ENCODE measurements around the gene GALR3.
"Not testable (repeated sequence)": the region's sequence is repeated elsewhere in the genome, so short reads cannot be mapped to it uniquely, and the experiment has no call there.

The GALR3 gene

DNA sequence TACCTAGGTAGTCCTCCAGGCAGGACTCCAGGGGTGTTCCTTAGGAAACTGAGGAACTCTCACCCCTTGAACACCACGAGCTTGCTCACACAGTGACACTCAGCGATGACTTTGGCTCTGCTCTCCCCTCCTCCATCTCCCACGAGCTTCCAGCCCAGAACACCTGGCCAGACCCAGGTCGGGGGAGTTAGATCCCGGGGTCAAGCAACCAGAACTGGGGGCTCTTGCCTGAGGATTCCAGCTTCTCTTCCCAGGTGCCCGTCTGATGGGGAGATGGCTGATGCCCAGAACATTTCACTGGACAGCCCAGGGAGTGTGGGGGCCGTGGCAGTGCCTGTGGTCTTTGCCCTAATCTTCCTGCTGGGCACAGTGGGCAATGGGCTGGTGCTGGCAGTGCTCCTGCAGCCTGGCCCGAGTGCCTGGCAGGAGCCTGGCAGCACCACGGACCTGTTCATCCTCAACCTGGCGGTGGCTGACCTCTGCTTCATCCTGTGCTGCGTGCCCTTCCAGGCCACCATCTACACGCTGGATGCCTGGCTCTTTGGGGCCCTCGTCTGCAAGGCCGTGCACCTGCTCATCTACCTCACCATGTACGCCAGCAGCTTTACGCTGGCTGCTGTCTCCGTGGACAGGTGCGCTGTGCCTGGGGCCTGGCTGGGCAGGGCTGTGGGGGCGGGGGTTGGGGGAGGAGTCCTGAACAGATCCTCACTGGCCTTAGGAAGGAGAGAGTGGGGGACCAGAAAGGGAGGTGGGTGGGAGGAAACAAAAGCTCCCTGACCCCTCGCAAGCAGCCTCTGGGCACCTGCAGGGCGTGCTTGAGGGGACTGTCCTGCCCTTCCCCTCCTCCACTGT lies at the start of gene GALR3:
Gene GALR3, plus strand, starts transcription at position 249 of the 852 bp plus-strand sequence. Its CDS starts 25 bp downstream, at position 274.
- DNase-seq (ENCODE audit: low spot score), result no peak

DNA sequence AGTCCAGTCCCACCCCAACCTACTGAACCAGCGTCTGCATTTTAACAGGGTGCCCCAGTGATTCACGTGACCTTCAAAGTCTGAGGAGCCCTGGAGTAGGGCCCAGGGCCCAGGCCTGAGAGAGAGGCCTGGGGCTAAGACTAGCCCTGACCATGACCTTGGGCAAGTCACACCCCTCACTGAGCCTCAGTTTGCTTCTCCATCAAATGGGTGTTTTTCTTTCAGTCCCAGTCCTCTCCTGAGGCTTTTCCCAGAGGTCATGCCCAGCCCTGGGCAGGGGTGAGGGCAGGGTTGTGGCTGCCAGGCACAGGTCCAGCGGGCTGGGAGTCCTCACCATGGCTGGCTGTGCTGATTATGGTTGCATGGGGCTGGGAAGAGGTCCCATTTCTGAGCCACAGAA lies 48.5 kb upstream of the GALR3 start:
- no peak for DNase-seq (ENCODE audit: low spot score)

DNA sequence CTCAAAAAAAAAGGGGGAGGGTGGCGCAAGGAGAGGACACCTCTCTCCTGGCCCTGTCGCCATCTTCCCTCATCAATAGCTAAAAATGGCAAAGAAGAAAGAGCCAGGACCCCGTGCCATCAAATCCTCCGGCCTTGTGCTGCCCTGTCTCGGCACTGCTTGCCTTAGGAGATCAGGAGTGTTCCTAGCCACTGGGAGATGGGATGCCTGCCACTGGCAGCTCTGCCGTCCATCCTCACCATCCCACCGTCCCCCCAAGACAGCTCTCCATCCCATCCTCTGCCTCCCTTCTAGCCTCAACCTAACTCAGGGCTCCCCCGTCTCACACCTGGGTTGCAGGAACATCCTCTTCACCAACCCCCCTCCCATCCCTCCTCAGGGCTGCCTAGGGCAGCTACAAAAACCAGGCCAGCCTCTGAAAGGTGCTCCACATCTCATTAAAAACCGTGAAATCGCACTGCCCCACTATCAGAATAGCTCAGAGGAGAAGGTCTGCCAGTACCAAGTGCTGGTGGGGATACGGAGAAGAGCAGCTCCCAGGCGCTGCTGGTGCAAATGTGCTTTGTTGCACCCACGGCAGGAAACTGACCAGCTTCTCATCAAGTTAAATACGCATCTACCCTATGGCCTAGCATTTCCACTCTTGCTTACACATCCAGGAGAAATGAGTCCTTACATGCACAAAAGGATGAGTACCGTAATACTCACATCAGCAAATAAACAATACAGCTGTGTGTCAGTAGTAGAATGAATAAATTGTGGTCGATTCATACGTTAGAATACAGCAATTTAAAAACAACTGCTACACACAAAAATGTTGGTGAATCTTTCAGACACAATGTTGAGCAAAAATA lies 47.2 kb upstream of the GALR3 start:
- no peak for DNase-seq (ENCODE audit: low spot score)

- DNase-seq (ENCODE audit: low spot score), result no peak
Measured at GRCh38 chr22:37776639-37777005, 46.6 kb upstream of the GALR3 start.

GRCh38 chr22:37777122-37777687 lies 46.0 kb upstream of the GALR3 start:
- DNase-seq (ENCODE audit: low spot score), result peak; percentile 66

- DNase-seq (ENCODE audit: low spot score), result no peak
Measured at GRCh38 chr22:37778370-37779009, 44.7 kb upstream of the GALR3 start.

GRCh38 chr22:37781434-37782059 lies 41.6 kb upstream of the GALR3 start:
- peak; percentile 48 for DNase-seq (ENCODE audit: low spot score)

DNA sequence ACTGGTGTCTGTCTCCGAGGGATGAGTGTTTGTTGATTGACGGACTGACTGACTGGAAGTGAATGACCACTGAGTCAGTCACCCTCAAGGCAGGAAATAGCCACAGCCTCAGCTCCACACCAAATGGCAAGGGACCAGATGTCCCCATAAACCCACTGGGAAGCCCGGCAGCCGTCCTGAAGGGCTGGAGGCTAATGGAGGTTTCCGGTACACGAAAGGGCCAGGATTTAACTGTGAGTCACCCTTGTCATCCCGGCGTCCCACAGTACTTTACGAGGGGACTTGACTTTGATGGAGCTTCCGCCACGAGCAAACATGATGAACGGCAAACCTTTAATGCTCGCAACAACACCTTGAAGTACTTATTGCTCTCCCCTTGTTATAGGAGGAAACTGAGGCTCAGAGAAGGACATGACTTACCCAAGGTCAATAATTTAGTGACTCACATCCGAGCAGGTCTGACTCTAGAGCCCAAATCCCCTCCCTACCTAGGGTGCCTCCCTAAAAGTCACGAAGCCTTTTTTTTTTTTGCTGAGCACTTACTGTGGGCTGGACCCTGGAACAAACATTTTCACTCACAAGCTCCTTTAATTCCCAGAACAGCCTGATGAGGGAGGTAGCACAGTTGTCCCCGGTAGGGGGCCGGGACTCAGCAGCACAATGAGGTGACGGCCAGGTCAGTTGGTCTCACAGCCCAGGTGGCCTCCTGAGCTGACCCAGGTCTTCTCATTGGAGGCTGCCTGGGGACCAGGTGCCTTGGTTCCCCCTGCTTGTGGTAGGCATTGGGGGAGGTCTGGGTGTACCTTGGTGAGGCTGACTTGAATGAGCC lies 40.6 kb upstream of the GALR3 start:
- DNase-seq (ENCODE audit: low spot score), result no peak

- DNase-seq (ENCODE audit: low spot score), result peak; percentile 42
Measured at GRCh38 chr22:37784829-37785495, 38.2 kb upstream of the GALR3 start.

DNA sequence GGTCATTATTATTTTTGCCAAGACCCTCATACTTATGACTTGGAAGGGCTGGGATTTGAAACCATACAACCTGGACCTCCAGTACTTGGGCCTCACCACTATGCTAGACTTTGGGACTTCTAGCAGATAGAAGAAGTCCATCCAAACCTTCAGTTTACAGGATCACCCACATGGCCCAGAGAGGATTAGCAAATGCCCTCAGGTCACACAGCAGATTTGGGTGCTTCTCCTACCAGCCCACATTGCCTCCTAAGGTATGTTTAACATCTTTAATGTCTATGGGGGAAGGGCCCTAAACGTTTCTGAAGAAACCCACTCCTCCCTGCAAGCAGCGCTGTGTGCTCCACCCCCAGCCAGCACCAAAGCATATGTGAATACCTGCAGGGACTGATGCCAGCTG lies 32.9 kb upstream of the GALR3 start:
- DNase-seq (ENCODE audit: low spot score), result no peak

- no peak for DNase-seq (ENCODE audit: low spot score)
Measured at GRCh38 chr22:37792494-37792893, 30.7 kb upstream of the GALR3 start.

DNA sequence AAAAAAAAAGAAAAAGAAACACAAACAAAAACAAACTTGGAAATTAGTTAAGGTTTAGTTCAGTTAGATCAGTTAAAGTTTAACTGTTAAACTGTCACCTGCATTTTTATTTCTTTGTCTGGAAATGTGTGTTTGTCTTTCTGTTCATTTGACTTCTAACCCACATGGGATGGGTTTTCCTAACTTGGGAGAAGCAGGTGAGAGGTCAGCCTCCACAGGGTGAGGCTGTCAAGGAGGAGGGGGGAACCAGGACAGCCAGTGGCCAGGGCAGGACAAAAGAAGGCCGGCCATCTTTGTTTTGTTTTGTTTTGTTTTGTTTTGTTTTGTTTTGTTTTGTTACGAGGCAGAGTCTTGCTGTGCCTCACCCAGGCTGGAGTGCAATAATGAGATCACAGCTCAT lies 28.8 kb upstream of the GALR3 start:
- no peak for DNase-seq (ENCODE audit: low spot score)

DNA sequence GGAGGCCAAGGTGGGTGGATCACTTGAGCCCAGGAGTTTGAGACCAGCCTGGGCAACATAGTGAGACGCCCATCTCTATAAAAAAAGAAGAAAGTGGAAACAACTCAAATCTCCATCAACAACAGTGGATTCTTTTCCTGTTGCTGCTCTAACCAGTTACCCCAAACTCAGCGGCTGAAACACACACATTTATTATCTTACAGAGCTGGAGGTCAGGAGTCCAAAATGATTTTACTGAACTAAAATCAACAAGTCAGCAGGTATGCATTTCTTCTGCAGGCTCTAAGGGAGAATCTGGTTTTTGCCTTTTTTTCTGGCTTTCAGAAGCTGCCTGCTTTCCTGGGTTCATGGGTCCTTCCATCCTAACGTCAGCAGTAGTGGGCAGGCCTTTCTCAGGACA lies 27.1 kb upstream of the GALR3 start:
- DNase-seq (ENCODE audit: low spot score), result no peak

DNA sequence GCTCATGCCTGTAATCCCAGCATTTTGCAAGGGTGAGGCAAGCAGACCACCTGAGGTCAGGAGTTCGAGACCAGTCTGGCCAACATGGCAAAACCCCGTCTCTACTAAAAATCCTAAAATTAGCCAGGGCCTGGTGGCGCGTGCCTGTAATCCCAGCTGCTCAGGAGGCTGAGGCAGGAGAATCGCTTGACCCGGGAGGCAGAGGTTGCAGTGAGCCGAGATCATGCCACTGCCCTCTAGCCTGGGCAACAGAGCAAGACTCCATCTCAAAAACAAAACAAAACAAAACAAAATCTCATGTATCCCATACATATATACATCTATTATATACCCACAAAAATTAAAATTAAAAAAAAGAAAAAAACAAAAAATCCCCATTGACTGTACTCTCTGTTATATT lies 25.9 kb upstream of the GALR3 start:
- DNase-seq (ENCODE audit: low spot score), result not testable (repeated sequence)

GRCh38 chr22:37797874-37798500 lies 25.2 kb upstream of the GALR3 start:
- no peak for DNase-seq (ENCODE audit: low spot score)

- not testable (repeated sequence) for DNase-seq (ENCODE audit: low spot score)
Measured at GRCh38 chr22:37799979-37800378, 23.2 kb upstream of the GALR3 start.

- DNase-seq (ENCODE audit: low spot score), result no peak
Measured at GRCh38 chr22:37801946-37802309, 21.3 kb upstream of the GALR3 start.

GRCh38 chr22:37802310-37803194 lies 20.6 kb upstream of the GALR3 start:
- DNase-seq (ENCODE audit: low spot score), result peak; percentile 85

GRCh38 chr22:37803195-37803638 lies 20.0 kb upstream of the GALR3 start:
- peak; percentile 50 for DNase-seq (ENCODE audit: low spot score)

Measured in iPS-NIHi11 (cell line).